ENCODE measurements around the gene CNTN4.
"Not testable (repeated sequence)": the region's sequence is repeated elsewhere in the genome, so short reads cannot be mapped to it uniquely, and the experiment has no call there.

The CNTN4 gene

DNA sequence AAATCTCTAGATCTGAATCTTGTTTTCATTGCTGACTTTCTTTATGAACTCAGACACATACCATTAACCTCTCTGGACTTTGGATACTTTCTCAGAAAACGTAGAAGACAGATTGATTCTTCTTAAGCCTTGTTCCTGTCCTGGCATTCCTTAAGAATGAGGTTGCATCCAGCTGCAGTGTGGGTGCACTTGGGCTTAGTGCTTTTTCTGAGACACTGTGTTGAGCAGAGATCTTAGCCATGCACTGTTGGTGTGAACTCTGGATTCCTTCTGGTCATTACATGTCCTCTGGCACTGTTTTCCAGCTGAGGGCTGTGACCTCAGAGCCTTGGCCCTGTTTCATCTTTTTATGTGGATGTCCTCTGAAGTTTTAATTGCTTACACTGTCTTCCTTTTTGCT is 428.3 kb downstream of the CNTN4 start:
- no peak for DNase-seq

DNA sequence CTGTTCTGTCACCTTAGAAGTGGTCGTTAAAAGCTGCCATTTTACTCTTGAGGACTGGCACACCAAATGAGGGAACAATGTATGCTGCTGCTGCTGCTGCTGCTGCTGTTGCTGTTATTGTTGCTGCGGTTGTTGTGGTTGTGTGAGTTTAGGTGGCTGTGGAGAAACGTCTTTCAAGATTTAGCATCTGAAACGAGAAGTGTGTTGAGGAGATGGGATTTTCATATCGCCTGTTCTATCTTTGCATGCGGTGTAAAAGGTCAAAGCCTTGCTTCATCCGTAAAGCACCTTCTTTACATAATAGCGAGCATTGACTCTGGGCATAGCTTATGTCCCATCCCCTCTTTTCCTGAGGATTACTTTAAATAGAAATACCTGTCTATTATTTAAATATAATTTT is 428.7 kb downstream of the CNTN4 start:
- DNase-seq: not testable (repeated sequence)

DNA sequence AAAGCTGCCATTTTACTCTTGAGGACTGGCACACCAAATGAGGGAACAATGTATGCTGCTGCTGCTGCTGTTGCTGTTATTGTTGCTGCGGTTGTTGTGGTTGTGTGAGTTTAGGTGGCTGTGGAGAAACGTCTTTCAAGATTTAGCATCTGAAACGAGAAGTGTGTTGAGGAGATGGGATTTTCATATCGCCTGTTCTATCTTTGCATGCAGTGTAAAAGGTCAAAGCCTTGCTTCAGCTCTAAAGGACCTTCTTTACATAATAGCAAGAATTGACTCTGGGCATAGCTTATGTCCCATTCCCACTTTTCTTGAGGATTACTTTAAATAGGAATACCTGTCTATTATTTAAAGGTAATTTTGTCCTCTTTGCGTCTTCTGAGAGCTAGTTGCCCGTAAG is 436.1 kb downstream of the CNTN4 start:
- DNase-seq: not testable (repeated sequence)

DNA sequence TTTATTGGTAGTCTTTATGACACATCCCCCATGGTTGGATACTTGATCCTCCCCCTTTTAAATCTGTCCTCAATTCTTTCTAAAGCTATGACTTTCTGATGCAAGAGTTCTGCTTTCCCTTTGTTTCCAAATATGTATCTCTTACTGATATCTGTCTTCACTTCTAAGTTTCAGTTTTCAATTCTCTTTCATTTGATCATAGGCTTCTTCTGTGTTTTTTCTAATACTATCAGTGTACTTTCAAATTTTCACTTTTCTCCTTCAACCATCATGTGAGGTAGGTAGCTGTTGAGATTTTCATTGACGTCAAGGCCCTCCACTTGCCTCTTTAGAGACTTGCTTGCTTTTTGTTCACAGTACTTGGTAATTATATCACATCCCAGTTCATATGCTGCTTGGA is 436.5 kb downstream of the CNTN4 start:
- DNase-seq: no peak

DNA sequence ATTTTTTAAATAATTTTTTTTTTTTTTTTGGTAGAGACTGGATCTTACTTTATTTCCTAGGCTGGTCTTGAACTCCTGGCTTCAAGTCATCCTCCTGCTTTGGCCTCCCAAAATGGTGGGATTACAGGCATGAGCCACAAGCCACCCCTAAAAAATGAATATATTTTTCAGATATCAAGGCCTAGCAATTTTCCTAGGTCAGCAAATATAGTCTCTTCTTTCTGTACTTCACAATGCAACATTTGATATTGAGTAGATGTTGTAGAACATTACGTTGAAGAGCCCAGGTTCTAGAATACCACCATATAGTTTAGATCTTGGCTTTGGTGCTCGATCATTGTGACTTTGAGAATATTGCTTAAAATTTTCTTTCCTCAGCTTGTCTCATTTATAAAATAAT is 437.9 kb downstream of the CNTN4 start:
- DNase-seq: no peak

DNA sequence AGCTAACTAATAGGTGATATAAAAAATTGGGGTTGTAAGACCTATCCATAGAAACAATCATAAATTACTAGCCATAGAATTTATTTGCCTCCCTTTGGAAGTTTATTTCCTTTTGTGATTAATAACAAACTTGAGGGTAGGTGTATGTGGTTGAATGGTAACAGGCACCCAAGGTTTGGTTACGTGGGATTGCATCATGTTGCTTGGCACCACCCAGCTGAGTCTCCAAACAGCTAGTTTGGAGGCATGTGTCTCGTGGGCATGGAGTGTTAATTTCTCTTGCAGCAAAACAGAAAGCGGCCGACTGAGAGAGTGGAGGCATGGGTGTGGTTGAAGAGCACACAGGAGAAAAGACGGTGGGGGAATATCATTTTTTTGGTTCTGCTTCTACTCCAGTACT is 441.4 kb downstream of the CNTN4 start:
- no peak for DNase-seq

DNA sequence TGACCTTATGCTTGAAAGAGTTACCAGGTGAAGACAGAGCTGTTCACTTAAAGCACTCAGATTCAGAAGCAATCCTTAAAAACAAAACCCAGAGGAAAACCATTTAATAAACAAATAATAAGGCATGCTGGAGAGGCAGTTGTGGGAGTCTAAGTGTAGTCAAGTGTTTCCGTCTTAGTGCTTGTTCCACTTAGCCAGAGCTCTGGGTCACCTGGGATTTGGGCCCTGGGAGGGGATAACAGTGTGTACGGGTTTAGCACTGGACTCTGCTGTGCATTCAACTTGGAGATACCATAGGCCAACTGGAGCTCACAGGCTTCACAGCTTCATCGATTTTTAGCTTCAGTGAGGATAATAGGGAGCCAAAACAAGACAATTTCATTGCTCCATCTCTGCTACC is 444.6 kb downstream of the CNTN4 start:
- DNase-seq: no peak

DNA sequence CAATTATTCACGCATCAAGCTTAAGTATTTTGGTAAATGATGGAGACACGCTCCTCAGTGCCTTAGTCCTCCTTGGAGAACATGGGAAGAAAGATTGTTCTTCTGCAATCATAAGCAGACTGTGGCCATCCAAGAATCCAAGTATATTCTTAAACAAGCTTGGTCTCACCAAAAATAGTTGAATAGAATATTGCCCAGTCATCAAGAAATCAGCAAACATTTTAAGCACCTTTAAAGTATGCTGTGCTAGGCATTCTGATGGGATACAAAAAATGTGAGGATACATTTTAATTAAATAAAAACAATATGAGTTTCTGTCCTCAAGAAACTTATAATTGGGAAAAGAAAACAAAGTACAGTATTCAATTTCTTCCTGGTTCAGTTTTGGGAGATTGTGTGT is 445.5 kb downstream of the CNTN4 start:
- no peak for DNase-seq

DNA sequence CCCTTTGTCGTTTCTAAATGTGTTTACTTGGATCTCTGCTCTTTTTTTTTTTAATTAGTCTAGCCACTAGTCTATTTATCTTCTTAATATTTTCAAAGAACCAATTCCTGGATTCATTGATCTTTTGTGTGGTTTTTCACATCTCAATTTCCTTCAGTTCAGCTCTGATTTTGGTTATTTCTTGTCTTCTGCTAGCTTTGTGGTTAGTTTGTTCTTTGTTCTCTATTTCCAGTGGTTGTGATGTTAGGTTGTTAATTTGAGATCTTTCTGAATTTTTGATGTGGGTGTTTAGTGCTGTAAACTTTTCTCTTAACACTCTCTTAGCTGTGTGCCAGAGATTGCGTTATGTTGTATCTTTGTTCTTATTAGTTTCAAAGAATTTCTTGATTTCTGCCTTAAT is 446.1 kb downstream of the CNTN4 start:
- no peak for DNase-seq

DNA sequence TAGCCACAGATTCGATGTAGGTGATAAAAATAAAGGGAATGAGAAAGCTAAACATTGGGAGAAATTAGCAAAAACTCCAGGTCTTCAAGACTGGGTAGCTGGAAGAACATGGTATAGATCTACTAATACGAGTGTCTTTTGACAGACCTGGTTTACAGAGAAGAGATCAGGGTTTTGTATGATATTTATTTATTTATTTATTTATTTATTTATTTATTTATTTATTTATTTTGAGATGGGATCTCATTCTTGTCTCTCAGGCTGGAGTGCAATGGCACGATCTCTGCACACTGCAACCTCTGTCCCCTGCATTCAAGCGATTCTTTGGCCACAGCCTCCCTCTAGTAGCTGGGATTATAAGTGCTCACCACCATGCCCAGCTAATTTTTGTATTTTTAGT is 448.4 kb downstream of the CNTN4 start:
- no peak for DNase-seq

DNA sequence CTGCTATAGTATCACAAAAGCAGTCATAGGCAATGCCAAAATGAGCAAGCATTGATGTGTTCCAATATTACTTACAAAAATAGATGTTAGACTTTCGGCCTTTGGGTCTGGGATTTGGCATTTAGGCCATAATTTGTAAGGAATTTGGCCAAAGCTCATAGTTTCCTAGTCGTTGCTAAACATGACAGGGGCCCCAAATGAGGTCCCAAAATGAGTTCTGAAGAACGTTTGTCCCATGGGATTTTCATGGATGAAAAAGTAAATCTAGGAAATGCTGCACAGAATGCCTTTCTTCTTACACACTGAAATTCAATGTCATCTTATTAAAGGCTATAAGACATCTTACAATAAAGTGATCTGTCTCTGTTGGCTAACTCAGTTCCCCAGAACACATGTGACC is 456.0 kb downstream of the CNTN4 start:
- DNase-seq: no peak

DNA sequence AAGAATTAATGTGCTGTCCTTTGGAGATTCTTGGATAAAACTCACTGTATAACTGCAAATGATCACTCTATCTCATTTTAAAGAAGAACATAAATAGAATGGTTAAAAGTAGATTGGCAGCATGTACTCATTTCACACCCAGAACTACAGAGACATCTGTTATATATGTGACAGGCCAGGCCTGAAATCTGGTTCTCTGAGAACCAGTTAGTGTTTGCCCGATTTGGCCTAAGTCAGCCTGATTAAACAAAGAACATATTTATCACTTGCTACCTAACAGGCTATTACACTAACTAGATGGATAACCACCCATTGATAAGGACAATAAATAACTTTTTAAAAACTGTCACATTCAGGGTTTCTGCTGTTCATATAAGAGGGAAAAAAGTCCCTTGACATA is 460.1 kb downstream of the CNTN4 start:
- DNase-seq: no peak

DNA sequence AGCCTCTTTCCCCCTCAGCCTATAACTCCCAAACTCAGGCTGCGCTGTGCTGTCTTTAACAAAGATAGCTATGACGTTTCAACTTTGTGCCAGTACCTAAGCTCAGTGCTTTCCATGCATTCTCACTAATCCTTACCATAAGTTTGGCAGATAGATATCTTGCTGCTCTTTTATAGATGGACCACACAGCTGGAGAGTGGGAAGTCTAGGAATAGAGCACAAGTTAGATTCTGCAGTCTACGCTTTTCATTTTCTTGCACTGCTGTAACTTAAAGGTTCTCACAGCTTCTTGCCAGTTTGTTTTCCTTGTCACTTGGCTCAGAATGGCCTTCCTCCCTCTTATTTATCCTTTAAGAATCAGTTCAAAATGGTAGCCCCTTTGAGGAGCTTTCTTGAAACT is 468.8 kb downstream of the CNTN4 start:
- no peak for DNase-seq

DNA sequence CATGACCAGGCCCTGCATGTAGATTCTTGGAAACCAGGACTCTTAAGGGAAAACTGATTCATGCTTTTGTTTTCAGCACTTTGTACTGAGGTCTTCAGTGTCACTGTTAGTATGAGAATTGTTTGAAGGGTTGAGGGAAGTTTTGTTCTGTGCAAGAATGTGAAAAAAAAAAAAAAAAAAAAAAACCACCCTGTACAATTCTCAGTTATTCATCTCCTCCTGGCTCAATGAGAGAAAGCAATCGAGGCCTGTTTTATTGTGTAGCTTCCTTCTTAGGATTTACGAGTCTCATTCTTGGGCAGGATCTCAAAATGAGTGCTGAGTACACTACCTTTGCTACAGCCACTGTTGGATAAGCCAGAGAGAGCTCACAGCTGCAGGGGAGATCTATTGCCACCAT is 469.5 kb downstream of the CNTN4 start:
- DNase-seq: no peak

DNA sequence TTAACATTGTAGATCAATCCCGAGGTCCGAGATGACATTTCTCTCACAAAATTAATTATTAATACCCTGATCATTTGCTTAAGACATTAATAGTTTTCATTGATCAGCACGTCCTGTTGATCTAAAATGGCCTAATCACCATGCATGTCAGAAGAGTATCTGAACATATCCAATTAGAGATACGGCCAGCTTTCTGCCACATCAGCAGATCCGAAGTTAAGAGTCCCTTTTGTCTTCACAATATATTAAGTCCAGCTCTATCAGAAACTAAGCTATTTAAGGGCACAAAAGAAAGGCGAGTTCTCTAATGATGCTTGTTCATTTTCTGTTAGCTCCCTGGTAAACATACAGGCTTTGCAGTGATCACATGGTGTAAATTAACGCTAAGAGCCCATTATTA is 470.3 kb downstream of the CNTN4 start:
- DNase-seq: no peak

DNA sequence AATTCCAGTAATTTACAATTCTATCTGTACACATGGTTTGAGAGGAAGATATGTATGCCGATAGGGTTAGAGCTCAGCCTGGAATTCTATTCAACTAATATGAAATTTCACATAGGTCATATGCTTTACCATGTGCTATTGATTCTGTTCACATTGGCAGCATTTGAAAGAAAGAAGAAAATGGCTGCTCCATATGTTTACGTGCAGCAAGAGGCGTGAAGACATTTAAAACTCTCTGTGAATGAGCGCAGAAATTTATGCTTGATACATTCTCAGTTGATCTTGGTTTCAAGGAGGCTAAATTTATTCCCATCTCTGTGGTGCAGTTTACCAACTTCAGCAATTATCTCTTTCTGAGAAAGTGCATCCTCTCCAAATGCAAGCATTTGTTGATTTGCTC is 478.9 kb downstream of the CNTN4 start:
- no peak for DNase-seq

DNA sequence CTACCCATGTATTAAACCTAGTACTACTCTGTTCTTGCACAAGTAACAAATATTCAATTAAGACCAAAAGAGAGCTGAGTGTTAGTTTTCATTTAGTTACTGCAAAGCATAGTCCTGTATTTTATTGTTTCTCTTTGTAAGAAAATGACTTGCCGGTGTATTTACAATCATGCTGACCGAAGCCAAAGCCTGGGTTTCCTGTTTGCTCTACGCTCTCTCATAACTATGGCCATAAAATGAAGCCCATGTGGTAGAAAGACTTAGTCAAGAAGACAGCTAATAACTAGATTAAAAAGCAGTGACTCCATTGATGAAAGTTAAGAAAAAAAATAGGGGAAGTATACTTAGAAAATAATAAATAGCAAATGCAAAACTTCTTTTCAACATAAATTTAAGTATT is 479.9 kb downstream of the CNTN4 start:
- no peak for DNase-seq

DNA sequence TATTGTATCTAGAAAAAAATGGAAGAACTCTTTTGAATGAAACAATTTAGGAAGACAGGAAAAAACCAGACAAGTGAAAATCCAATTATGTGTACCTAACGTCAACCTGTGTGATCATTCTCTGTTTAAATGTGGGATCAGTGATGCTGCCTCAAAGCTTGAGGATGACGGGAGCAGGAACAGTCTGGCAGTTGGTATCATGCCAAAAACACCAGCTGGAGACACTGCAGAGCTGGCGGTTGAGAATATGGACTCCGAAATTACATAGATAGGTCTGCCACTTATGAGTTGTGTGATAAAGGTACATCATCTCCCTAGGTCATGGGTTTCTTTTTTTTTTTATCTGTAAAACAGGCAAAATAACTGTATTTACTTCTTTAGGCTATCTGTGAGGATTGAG is 480.5 kb downstream of the CNTN4 start:
- DNase-seq: no peak

DNA sequence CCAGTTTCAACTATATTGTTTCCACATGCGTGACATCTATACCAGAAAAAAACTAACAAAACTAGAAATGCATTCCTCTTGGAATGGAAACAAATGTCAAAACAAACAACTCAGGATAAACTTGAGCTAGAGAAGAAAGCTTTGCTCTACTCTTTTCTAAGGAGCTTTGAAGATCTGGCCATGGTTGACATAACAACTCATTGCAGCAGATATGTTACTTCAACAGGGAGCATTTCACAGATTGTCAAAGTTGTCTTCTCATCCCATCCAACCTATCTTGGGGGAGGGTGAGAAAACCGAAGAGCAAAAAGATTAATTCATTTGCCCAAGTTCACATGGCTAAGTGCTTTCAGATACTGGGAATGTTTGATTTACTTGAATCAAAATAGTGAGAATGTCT is 484.4 kb downstream of the CNTN4 start:
- no peak for DNase-seq

DNA sequence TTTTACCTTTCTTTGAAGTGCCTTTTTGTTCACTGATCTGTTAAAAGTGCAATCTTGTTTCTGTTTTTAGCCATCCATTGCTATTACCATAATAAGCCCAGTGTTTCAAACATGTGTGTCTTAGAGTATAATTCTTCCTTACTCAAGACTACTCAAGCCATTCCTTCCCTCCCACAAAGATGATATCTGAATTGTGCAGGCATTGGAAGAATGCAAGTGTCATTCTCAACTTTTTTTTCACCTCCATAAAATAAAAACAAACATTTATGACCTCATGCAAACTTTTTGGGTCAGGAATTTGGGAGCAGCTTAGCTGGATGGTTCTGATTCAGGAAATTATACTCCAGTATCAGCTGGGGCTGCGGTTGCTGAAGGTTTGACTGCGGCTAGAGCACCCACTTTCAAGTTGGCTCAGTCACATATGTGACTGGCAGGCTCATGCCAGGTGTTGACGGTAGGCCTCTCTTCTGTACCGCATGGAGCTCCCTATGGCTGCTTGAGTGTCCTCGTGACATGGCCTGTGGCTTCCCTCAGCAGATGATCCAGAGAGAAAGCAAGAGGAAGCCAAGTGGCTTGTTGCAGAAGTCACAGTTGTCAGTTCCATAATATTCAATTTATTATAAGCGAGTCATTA is 490.8 kb downstream of the CNTN4 start:
- DNase-seq: no peak

DNA sequence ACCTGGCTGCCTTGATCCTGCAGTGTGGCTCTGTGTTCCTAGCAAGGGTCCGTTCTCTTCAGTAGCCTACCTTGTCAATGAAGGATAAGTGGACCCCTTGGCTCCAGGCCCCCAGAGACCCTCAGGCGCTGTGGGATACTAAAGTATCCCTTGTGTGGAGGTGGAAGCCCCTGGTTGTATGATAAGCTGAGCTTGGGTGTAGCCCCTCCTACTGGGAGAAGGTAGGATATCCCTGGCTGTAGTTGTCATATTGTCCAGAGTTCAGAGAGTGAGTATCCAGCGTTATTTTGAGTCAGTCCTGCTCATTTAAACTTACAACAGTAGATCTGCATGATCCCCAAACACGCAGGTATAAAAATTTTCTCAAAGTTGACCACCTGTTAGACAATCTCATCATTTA is 496.8 kb downstream of the CNTN4 start:
- DNase-seq: no peak

DNA sequence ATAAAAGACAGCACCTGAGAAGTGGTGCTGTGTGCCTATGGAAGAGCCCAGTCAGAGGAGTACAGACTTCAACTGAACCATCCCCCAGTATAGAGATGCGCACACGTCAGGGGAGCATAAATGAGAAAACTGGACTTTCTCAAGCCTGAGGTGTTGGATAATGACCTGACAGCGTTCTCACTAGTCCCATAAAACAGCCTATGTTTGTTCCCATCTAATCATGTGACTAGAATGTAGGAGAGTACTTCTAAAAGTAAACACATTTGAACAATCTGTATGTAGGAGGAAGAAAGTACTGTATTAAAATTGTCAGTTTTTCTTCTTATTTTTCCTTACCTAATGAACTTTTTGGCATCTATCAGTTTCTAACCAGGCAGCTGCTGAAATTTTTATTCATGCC is 498.9 kb downstream of the CNTN4 start:
- DNase-seq: no peak

DNA sequence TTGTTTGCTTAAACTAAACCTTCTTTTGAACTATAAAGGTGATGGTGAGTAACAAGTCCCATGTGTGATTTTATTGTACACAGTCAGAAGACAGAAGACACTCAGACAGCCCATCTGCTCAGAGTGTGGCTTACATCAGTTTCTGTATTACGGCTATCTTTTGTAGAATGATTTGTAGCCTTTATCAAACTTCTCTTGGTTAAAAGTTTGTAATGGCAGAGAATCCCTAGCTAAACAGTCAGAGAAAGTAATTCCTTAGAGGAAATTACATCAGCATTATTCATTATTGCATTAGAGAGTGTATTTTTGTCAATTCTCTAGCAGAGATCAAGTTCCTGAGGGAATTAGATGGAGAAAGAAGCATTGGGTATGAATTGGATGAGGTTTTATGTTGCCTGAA is 500.8 kb downstream of the CNTN4 start:
- DNase-seq: no peak

DNA sequence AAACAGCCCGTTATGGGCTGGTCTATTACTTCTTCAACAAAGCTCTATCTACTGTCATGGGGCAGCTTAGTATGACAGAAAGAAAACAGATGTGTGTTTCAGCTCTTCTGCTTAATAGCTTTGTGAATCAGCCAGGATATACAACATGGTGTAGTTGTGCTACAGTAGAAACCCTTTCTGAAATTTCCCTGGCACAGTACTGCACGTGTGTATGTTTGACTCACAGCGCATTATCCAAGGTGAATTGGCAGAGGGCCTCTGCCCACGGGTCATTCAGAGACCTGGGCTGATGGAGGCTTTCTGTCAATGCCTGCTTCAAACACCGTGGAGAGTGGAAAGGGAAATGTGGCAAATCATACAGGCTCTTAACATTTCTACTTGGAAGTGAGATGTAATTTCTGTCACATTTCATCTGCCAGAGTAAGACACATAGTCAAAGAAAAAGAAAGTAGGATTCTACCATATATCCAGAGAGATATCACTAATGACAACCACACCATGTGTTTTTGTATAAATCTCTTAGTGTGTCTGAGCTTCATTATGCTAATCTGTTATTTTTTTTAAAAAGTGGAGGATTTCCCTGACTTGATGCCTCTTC is 505.1 kb downstream of the CNTN4 start:
- DNase-seq: no peak

DNA sequence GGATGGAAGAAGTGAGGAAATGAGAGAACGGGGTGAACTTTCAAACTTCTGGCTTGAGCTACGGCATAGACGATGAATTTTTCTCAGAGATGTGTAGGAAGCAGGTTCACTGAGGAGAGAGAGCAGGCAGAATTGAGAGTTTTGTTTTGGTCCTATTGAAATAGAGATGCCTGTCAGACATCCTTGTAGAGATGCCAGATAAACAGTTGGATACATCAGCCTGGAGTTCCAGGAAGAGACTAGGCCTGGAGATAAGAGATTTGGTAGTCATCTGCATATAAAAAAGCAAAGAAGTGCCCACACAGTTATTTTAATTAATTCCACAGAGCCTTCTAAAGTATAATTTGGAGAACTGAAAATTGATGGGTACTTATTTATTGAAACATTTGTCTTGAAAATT is 515.9 kb downstream of the CNTN4 start:
- no peak for DNase-seq

DNA sequence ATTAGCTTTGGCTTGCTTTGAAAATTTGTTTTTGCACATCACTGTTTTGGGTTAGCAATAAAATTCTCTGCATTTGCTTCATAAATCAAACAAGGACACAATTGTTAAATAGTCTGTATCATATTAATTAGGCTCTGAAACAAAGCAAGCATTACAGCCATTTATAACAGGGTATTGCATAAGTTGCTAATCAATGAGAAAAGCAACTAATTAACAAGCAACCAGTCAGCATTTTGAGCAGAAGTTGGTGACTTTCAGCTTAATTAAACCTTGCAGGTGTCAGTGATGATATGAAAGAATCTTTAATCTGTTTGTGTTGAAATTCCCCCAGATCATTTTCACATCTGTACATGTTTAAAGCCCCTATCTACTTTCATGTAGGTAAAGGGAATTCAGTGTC is 516.4 kb downstream of the CNTN4 start:
- DNase-seq: no peak

Data from NCI-H510A (cell line).